HG03280 (cell line): ENCODE measurements around the gene CCR8.
"Not testable (repeated sequence)": the region's sequence is repeated elsewhere in the genome, so short reads cannot be mapped to it uniquely, and the experiment has no call there.

ENCODE experiments used
- ATAC-seq: cut with Tn5 transposase; IDR thresholded peaks from one replicate; pipeline ENCODE4 v1.9.1; 2021; ENCODE audit warnings: mild to moderate bottlenecking, moderate library complexity; ENCODE audit not compliant: unreplicated experiment

CCR8 gene

DNA sequence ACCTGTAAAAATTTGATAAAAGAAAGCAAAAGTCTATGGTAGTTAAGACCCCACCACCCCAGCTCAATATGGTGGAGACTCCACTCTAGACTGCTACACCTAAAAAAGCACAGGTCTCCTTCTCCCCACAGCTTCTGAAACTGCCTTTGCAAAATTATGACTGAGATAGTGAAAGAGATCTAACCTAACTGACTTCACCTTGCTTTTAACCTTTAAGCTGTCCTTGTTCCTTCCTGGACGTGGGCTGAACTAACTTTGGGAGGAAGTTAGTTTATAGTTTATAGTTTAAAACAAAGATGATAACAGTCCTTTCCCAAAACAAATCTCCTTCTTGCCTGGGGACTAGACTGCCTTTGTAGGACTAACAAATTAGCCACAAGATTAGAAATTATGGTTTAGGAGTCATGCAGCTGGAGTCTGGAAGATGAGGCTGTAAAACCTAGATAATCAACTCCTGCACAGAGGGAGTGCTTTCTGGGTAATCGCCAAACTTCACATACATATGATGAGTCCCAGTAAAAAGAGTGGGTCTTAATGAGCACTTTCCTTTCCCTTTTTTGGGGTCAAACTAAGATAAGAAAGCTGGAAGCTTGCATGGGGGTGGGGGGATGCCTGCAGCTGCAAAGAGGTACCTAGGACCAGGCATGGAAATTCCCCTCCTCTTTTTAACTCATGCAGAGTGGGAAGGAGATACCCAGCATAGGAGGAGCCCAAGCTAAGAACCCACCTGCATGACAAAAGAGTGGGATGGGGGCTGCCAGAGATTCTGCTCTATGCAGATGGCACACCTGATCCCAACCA, 17.5 kb downstream of the CCR8 start:
- ATAC-seq = peak; percentile 79

DNA sequence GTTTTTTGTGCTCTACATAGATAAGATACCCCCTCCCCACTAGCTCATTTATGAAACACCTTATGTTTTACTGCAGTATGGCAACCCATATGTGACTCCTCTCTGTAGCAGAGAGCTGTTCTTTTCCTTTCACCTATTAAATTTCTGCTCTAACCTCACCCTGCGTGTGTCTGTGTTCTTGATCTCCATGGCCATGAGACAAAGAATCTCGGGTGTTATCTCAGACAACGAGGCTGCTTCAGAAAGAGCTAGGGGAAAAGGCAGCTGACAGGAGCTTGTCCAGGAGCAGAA, 18.0 kb downstream of the CCR8 start:
- ATAC-seq = no peak

DNA sequence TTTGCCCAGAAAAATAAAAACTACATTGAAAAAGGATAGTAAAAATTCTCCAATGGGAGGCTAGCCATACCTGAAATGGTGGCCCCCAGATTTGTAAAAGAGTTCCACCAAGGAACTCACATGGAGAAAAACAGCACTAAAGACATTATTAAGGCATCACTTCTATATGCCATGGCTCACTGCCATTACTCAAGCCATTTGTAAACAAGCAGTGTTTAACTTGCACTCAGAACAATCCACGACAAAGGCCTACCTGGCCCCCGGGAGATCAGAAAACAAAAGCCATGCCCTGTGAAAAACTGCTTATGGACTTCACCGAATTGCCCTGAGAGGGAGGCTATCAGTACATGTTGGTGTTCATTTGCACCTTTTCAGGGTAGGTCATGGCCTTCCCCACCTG, 19.6 kb downstream of the CCR8 start:
- ATAC-seq = no peak

DNA sequence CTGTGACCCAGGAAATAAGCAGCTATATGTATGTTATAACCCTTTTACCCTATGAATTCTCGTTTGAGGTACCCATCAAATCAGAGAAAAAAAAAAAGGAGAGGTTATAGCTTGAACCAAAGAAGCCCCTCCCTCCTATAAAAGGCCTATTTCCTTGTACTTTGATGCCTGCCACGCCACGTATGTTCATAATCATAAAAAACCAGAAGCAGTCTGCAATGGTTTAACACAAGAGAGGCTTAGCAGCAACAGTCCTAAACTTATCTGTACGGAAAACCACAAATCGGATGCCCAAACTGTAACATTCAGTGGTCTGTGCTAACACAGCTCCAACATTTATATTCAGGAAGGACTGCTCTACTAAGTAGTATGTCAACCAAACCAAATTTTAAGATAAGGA, 21.2 kb downstream of the CCR8 start:
- ATAC-seq = no peak

DNA sequence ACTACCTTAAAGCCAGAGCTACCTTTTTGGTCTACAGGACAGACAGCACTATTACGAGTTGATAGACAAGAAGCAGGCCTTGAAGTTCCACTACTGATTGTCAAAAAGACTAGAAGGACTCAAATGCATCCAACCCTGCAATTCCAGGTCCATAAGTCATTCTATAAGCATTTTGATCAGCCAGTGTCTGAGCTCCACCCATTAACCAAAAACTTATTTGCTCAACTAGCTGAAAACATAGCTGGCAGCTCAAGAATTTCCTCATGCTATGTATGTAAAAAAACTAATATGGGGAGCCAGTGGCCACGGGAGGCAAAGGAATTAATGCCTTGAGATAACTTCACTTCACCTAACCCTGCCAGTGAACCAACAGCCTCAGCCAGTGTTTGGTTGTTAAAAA, 21.6 kb downstream of the CCR8 start:
- ATAC-seq = not testable (repeated sequence)

DNA sequence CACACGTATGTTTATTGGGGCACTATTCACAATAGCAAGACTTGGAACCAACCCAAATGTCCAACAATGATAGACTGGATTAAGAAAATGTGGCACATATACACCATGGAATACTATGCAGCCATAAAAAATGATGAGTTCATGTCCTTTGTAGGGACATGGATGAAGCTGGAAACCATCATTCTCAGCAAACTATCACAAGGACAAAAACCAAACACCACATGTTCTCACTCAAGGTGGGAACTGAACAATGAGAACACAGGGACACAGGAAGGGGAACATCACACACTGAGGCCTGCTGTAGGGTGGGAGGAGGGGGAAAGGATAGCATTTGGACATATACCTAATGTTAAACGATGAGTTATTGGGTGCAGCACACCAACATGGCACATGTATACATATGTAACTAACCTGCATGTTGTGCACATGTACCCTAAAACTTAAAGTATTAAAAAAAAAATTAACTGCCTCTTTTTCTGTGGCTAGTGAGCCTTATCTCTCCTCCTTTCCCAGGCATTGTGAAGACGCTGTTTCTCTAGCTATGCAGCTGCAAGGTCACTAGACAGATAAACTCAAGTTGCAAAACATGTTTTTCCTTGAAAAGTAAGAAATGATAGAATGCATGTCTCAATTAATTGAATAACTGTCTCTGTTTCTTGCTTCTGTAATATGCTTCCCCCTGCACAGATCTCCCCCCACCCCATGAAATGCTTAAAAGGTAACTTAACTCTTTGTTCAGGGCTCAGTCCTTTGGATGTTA, 23.8 kb downstream of the CCR8 start:
- ATAC-seq = not testable (repeated sequence)

DNA sequence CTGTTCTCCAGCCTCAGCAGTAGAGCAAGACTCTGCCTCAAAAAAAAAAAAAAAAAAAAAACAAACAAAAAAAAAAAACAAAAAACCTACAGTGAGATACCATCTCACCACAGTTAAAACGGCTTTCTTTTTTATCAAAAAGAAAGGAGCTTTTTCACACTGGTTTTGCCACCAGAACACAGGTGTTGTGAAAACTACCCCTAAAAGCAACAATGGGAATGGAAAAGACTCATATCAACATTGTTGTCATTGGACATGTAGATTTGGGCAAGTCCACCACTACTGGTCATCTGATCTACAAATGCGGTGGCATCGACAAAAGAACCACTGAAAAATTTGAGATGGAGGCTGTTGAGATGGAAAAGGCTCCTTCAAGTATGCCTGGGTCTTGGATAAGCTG, 28.8 kb downstream of the CCR8 start:
- ATAC-seq = no peak

DNA sequence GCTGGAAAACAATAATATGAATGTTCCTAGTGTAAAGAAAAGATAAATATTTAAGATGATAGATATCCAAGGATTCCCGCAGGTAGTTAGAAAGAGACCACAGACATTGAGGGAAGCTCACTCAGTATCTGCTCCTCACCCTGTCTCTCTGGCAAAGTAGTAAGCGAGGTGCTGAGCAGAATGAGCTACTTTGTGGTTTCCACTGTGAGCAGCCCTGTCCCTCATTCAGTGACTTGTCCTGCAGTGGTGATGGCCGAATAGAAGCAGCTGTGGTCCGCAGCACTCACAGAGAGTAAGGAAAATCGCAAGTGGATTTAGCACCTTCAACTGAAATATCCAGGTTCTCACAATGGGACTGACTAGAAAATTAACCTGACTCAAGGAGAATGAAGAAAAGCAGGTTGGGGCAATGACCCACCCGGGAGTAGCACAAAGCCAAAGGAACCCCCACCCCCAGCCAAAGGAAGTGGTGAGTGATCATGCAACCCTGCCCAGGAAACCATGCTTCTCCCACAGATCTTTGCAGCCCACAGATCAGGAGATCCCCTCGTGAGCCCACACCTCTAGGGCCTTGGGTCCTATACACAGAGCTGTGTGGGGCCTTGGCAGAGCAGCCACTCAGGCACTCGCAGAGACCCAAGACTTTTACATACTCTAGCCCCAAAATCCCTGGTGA, 31.9 kb downstream of the CCR8 start:
- ATAC-seq = no peak

DNA sequence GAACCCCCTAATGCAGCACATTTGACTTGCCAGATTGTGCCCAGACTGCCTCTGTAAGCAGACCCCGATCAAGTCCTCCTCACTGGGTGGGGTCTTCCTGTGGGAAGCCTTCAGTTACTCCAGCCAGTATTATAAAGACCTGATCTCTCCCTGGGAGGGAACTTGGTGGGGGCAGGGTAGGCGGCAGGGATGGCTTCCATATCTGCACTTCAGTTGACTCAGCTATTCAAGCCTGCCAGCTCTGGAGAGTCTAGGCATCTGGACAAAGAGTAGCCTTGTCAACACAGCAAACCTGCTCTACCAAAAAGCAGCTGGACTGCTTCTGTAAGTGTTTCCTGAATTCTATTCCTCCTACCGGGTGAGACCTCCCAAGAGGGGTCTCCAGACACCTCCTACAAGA, 32.7 kb downstream of the CCR8 start:
- no peak for ATAC-seq

DNA sequence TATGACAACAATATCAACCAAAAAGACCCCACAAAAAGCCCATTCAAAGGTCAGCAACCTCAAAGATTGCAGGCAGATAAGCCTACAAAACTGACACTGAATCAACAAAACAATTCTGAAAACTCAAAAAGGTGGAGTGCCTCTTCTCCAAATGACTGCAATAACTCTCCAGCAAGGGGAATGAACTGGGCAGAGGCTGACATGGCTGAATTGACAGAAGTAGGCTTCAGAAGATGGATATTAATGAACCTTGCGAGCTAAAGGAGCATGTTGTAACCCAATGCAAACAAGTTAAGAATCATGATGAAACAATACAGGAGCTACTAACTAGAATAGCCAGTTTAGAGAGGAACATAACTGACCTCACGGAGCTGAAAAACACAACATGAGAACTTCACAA, 33.3 kb downstream of the CCR8 start:
- no peak for ATAC-seq

DNA sequence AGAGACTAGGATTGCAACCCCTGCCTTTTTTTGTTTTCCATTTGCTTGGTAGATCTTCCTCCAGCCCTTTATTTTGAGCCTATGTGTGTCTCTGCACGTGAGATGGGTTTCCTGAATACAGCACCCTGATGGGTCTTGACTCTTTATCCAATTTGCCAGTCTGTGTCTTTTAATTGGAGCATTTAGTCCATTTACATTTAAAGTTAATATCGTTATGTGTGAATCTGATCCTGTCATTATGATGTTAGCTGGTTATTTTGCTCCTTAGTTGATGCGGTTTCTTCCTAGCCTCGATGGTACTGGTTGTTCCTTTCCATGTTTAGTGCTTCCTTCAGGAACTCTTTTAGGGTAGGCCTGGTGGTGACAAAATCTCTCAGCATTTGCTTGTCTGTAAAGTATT, 40.9 kb downstream of the CCR8 start:
- not testable (repeated sequence) for ATAC-seq

DNA sequence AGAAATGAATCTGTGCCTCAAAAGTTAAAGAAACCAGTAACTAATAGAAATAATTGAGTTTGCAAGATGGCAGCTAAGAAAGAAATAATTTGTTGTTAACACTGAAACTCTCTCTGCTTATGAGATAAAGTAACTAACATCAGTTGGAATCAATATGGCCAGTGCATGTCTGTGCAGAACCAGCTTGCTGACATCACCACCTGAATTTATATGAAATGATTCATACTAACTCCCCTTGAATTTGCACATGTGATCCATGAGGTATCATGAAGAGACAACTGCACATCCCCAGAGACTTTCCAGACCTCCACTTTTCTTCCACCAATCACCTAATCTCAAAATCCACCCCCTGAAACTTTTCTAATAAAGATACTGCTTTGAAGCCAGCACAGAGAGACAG, 43.3 kb downstream of the CCR8 start:
- ATAC-seq = no peak

DNA sequence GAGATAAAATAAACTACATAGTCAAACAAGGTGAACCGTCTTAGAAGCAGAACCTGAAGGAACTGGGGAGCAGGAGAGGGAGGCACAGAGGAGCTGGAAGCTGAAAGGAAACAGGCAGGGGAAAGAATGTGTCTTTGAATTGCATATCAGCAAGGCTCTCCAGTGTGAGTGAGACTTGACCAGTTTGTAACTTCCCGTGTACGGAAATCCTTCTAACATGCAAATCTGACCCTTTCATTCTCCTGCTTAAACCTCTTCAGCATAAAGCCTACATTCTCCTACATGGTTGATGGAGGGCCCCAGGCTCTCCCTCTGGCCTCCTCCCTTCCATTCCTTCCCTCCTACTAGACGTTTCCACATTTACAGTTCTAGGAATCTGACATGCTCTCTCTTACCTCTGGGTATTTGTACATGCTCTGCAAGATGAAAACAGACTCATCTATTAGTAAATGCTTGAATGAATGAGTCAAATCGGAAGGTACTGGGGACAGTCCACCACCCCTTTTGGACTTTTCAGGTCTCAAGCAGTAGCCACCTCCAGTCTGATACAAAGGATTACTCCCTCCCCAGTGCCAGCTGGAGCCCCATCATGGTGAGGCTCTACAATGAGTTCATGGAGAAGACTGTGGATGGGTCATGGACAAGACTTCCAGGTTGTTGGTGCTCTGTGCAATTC, 47.6 kb downstream of the CCR8 start:
- ATAC-seq = no peak

DNA sequence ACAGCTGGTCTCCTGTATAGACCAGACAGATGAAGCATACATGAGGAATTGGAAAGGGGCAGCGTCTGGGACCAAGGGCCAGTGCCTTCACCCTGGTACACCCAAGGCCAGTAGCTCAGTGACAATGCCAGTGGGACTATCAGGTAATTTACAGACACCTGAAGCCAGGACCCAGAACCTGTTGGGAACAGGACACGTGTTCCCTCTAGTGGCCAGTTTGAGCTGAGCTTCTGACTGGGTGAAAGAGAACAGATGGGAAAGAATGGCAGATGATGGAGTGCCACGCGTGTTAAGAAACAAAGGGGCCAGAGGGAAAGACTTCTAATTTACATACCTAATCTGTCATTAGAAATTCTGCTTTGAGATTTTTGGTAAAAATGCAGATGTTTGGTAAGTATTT, 48.6 kb downstream of the CCR8 start:
- ATAC-seq = peak; percentile 71

DNA sequence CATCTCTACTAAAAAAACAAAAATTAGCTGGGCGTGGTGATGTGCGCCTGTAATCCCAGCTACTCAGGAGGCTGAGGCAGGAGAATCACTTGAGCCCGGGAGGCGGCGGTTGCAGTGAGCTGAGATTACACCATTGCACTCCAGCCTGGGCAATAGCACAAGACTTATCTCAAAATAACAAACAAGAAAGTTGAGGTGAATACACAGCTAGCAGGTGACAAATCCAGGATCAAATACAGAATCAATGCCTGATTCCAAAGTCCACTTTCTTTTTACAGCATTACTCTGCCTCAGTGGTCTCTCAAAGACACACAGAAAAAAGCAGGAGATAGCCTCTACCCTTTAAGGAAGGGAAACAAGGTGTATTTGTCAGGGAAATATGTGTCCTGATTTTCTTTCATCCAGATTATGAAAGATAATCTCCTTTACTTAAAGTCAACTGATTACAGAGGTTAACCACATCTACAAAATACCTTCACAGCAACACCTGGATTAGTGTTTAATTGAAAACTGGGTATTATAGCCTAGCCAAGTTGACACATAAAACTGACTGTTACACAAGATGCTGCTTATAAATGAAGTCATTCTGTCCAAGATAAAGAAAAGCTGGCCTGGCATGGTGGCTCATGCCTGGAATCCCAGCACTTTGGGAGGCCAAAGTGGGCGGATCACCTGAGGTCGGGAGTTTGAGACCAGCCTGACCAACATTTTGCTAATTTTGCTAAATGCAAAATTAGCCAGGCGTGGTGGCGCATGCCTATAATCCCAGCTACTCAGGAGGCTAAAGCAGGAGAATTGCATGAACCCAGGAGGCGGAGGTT, 49.7 kb downstream of the CCR8 start:
- no peak for ATAC-seq

DNA sequence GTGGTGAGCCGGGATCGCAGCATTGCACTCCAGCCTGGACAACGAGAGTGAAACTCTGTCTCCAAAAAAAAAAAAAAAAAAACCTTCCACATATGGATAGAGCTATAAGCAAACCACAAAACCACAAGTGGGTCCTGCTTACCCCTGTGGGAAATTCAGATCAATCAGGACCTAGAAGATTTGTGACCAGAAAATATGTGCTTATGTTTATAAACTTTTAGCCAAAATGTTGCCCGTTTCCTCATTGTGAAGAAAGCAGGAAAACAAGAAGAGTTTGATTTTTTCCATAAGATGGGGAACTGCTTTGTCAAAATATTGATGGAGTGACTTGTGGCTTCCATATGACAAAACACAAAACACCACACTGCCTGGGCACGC, 50.3 kb downstream of the CCR8 start:
- no peak for ATAC-seq

DNA sequence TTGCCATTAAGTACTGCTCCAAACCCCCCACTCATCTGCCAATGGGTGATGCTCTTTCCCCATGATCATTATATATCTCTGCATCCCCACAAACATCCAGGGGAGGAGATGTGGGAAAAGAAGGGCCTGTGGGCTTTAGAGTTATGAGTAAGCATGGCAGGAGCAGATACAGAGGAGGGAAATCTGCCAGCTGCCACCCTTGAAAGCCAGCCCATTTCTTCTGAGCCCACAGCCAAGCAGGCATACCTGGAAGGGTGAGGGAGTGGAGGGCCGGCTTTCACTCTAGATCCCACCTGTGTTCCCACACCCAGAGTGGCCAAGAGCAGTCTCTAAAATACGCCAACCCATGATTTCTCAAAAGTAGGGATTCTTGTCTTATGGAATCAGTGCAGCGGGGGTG, 51.9 kb downstream of the CCR8 start:
- ATAC-seq = no peak
